Neural progenitor cell (in vitro differentiated cells): ENCODE results near the gene CDK17.
"Not testable (repeated sequence)": the region's sequence is repeated elsewhere in the genome, so short reads cannot be mapped to it uniquely, and the experiment has no call there.

Experiments used
- EZH2 ChIP-seq: fragments of 200-600 bp; sonication (generic); IDR thresholded peaks from 2 replicates; pipeline ENCODE4 v1.6.1; 2017; ENCODE audit warnings: antibody characterized with exemption, mild to moderate bottlenecking, moderate library complexity
- EZH2phosphoT487 ChIP-seq: fragments of 200-600 bp; sonication (generic); IDR thresholded peaks from 2 replicates; pipeline ENCODE4 v1.6.1; 2017; ENCODE audit warnings: antibody characterized with exemption
- TF ChIP-seq, protein P1 (sequence below): fragments of 200-600 bp; sonication (generic); IDR thresholded peaks from 2 replicates; pipeline ENCODE4 v1.5.1; 2017; ENCODE audit warnings: antibody characterized with exemption, mild to moderate bottlenecking

DNA sequence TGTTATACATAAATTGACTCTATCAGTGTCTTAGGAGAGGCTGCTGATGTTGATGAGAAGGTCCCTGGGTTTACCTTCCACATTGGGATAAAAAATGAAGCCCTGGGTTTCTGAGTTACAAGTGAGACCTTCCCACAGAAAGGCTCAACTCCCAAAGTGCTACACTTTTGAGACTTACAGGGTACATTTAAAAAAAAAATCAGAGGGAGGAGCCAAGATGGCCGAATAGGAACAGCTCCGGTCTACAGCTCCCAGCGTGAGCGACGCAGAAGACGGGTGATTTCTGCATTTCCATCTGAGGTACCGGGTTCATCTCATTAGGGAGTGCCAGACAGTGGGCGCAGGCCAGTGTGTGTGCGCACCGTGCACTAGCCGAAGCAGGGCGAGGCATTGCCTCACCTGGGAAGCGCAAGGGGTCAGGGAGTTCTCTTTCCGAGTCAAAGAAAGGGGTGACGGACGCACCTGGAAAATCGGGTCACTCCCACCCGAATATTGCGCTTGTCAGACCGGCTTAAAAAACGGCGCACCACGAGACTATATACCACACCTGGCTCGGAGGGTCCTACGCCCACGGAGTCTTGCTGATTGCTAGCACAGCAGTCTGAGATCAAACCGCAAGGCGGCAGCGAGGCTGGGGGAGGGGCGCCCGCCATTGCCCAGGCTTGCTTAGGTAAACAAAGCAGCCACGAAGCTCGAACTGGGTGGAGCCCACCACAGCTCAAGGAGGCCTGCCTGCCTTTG lies 84.3 kb downstream of the CDK17 start:
- TF ChIP-seq, protein P1, sequence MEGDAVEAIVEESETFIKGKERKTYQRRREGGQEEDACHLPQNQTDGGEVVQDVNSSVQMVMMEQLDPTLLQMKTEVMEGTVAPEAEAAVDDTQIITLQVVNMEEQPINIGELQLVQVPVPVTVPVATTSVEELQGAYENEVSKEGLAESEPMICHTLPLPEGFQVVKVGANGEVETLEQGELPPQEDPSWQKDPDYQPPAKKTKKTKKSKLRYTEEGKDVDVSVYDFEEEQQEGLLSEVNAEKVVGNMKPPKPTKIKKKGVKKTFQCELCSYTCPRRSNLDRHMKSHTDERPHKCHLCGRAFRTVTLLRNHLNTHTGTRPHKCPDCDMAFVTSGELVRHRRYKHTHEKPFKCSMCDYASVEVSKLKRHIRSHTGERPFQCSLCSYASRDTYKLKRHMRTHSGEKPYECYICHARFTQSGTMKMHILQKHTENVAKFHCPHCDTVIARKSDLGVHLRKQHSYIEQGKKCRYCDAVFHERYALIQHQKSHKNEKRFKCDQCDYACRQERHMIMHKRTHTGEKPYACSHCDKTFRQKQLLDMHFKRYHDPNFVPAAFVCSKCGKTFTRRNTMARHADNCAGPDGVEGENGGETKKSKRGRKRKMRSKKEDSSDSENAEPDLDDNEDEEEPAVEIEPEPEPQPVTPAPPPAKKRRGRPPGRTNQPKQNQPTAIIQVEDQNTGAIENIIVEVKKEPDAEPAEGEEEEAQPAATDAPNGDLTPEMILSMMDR = not testable (repeated sequence)
- TF ChIP-seq EZH2, EZH2phosphoT487: not testable (repeated sequence)
